ENCODE data around the gene TRAF7. TPM values are rescaled to one million over a fixed set of nuclear protein-coding genes. Genes with fewer than 3 reads are reported as not detected.

The TRAF7 gene
- total RNA-seq, 2 donors from 2014 or later = 31.1 to 34.9 TPM

- ATAC-seq = no peak
- DNase-seq = no peak
- intact Hi-C loops (cut with DNase I) = loop anchor here in 1 of 2 donors (5.0 kb wide), 1 partner anchor 55 kb away; the partner anchor contains the start of genes BRICD5 and PGP
Observed at GRCh38 chr16:2157480-2158261, 2.1 kb downstream of the TRAF7 start.

DNA sequence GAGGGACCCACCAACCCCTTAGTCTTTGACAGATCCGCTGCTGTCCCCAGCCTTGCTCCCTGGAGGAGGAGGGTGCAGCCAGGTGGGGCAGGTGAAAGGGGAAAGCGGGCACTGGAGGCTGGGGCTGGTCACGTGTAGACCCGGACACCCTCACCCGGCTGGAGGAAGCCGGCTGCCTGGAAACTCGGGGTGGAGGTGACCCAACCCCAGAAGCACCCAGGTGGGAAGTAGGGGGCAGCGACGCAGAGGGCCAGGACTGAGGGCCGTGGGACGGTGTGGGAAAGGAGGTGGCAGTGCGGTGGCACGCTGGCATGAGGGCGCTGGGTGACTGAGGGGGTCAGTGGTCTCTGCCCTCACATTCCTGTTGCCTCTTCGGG lies 2.7 kb downstream of the TRAF7 start:
- intact Hi-C loops (cut with DNase I) = loop anchor here in 1 of 2 donors (5.0 kb wide), 1 partner anchor 54 kb away; the partner anchor contains the start of genes BRICD5 and PGP
- no peak for DNase-seq
- ATAC-seq = no peak

DNA sequence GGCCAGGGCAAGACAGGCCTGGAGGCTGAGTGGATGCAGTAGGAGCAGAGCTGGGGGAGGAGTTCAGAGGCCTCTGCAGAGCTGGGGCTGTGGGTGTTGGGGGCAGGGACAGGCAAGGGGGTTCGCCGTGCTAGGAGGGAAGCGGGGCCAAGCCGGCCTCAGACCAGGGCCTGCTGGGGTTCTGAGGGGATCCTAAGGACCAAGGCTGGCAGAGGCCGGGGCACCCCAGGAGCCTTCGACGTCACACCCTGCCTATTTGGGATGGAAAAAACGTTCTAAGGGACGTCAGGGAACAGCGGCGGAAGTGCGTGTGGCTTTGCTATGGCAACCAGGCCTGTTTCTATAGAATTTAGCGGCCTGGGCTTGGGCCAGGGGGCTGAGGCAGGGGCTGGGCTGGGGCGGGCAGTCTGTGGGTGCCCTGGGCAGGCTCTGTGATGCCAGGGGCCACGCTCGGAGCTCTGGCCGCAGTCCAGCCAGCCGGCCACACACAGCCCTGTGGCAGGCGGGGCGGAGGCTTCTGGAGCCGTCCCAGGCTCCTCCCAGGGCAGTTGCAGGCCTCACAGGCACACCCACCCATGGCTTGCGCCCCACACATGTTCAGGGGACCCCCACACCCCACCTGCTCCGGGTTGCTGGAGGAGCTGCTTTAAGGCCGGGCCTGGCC lies 3.7 kb downstream of the TRAF7 start:
- ATAC-seq (peak in 1 of 2 donors; percentile 5), DNase-seq (peak; percentile 75)
- intact Hi-C loops (cut with DNase I) = loop anchor here in 1 of 2 donors (5.0 kb wide), 1 partner anchor 53 kb away; the partner anchor contains the start of genes BRICD5 and PGP

- DNase-seq = peak; percentile 70
- intact Hi-C loops (cut with DNase I) = no loop called here
- ATAC-seq = peak; percentile 31 to 48
Observed at GRCh38 chr16:2160915-2161551, 5.5 kb downstream of the TRAF7 start.

DNA sequence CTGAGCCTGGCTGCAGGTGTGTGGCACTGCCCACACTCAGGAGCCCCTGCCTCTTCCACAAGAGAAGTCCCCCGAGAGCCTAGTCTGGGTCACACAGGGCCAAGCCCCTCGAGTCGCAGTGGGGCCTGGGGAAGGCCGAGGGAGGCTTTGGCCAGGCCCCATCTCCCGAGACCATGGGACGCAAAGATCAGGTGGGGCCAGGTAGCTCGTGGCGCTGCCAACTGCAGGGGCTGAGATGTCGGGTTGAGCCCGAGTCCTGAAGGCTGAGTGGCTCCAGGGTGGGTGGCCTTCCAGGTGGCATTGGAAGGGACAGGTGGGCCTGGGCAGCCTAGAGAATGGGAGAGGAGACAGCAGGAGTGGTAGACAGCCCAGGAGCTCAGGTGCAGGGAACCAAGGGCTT lies 6.3 kb downstream of the TRAF7 start:
- intact Hi-C loops (cut with DNase I) = no loop called here
- no peak for ATAC-seq
- DNase-seq = no peak

GRCh38 chr16:2162676-2163118 lies 7.1 kb downstream of the TRAF7 start:
- no peak for ATAC-seq
- DNase-seq = no peak
- intact Hi-C loops (cut with DNase I) = no loop called here

DNA sequence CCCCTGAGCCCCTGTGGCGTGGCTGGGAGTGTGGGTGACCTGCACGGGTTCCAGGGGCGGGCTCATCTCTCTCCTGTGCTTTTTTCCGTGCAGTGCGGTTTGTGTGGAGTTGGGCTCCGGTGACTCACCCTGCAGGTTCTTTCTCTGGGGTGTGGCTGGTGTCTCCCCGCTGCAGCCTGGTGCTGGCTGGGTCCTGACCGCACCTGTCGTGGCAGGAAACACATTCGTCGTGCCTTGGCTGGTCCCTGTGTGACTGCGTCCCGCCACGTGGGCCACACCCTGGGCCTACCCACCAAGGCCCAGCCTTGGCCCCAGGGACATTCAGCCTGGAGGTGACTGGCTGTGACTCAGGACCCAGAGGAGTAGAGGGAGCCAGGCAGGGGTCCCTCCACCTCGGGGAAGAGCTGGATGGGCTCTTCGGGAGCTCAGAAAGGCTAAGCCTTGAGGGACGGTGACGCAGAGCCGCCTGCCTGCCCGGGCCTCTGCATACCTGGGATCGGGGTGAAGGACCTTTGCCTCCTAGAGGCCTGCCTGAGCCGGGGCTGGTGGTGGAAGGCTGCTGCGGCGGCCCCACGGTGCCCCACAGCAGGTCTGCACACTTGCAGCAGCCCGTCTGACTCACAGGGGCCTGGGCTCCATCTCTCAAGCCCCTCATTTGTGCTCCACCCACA lies 7.8 kb downstream of the TRAF7 start:
- intact Hi-C loops (cut with DNase I) = no loop called here
- ATAC-seq (no peak), DNase-seq (no peak)

DNA sequence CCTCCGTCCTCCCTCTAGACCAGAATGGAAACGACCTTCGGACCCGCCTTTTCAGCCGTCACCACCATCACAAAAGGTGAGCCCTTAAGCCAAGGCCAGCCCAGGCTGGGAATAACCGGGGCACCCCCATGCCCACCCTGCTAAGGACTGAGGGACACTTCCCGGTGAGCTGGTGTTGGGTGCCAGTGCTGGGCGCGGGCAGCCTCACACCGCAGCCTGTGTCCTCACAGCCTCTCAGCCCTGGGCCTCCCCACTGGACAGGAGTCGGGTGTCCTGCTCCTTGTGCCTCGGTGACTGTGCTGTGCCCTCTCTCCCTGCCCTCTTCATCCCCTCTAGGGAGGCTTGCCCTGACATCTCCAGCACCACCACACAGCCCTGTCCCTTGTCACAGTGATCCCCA lies 10.3 kb downstream of the TRAF7 start:
- DNase-seq (no peak), ATAC-seq (no peak)
- intact Hi-C loops (cut with DNase I) = no loop called here

- DNase-seq = no peak
- ATAC-seq = no peak
- intact Hi-C loops (cut with DNase I) = no loop called here
Observed at GRCh38 chr16:2166263-2167067, 10.9 kb downstream of the TRAF7 start.

DNA sequence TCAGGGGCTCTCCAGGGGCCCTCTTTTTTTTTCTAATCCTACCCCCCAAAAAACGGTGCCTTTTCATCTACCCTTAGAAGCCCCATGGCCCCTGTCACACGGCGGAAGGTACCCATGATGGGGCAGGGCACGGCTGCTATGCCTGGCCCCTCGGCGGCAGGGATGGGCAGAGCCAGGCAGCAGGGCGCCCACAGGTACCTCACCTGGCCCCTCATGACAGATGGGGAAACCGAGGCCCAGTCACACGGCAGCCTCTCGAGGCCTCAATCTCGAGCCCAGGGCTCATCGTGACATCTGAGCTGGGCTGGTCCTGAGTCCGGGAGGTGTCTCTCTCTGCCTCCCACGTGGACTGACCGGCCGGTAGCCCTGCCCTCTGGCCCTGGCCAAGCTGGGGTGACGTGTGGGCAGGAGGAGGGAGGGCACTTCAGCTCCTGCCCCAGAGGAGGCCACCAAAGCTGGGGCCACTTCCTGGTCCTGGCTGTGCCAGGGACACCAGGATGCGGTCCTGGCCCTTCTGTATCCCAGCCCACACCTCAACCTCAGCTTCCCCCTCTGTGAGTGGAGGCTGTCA lies 11.6 kb downstream of the TRAF7 start:
- intact Hi-C loops (cut with DNase I) = no loop called here
- DNase-seq = no peak
- no peak for ATAC-seq

GRCh38 chr16:2170080-2170479 lies 14.5 kb downstream of the TRAF7 start:
- DNase-seq = no peak
- intact Hi-C loops (cut with DNase I) = no loop called here
- ATAC-seq = peak; percentile 6 to 58

GRCh38 chr16:2170587-2171435 lies 15.2 kb downstream of the TRAF7 start:
- DNase-seq (no peak), ATAC-seq (no peak)
- intact Hi-C loops (cut with DNase I) = no loop called here

DNA sequence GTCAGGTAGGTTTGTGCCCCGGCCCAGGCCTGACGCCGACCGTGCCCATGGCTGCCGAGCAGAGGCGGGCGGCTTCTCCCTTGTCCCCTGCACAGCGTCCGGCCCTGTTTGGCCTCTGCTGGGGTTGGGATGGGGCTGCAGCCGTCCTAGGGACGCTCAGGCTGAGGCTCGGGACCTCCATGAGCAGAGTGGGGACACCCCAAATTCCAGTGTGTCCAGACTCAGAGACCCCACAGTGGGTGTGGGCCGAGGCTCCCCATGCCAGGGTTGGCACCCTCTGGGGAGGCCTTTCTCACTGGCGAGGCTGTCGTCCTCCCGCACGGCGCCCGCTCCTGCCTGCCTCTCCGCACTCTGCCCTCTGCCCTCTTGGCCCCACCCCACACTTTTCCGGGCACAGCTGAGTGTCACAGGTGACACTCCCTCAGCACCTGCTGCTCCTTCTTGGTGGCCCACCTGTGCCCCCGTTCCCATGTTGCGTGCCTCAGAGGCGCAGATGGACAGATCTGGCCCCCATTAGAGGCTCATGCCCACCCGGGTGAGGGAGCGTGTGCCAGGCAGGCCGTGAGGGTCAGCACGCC lies 16.1 kb downstream of the TRAF7 start:
- ATAC-seq (no peak), DNase-seq (no peak)
- intact Hi-C loops (cut with DNase I) = no loop called here

DNA sequence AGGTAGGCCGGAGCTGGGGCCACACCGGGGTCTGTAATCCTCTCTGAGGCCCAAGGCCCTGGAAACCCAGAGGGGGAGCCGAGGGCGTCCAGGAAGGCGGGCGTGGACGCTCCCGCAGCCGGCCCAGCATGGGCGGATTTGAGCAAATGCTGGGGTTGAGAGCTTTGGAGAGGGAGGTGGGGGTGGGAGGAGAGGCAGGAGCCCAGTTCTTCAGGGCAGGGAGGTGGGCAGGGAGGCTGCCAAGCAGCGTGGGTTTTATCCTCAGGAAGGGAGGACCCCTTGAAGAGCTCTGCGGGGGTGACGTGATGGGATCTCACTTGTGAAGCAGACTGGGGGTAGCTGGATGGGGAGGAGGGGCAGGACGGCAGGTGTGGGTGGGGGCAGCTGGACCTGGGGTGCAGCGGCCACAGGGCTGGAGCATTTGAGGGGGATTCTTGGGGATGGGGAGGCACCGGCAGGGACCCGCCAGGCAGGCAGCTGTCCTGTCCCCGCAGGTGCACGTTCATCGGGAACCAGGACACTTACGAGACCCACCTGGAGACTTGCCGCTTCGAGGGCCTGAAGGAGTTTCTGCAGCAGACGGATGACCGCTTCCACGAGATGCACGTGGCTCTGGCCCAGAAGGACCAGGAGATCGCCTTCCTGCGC lies 17.2 kb downstream of the TRAF7 start:
- no peak for ATAC-seq
- DNase-seq = no peak
- intact Hi-C loops (cut with DNase I) = no loop called here

- no peak for DNase-seq
- intact Hi-C loops (cut with DNase I) = no loop called here
- ATAC-seq = no peak
Observed at GRCh38 chr16:2173366-2173765, 17.8 kb downstream of the TRAF7 start.

GRCh38 chr16:2173916-2174315 lies 18.3 kb downstream of the TRAF7 start:
- intact Hi-C loops (cut with DNase I) = no loop called here
- DNase-seq = no peak
- ATAC-seq = no peak
